NT2/D1 (cell line): ENCODE measurements around the gene NT5DC3.

Experiments
- SUZ12 ChIP-seq: IDR thresholded peaks from 2 replicates; pipeline ENCODE4 v1.6.1; 2011; ENCODE audit not compliant: insufficient read length, insufficient read depth; ENCODE audit errors: extremely low read depth
- YY1 ChIP-seq: IDR thresholded peaks from 2 replicates; pipeline ENCODE4 v1.6.1; 2011; ENCODE audit not compliant: insufficient read length, insufficient read depth
- ZNF274 ChIP-seq: IDR thresholded peaks from 2 replicates; pipeline ENCODE4 v1.6.1; 2011; ENCODE audit warnings: mild to moderate bottlenecking, low read depth, low read length

- TF ChIP-seq SUZ12 (no peak), YY1 (no peak), ZNF274 (no peak)
Observed at GRCh38 chr12:103808239-103808880, 32.7 kb downstream of the NT5DC3 start.
